ENCODE data around the gene DENND2D. TPM values are rescaled to one million over a fixed set of nuclear protein-coding genes. Genes with fewer than 3 reads are reported as not detected.

Gene DENND2D
- total RNA-seq, 1 donor from 2014 or later = not detected

GRCh38 chr1:111214074-111214801, 13.8 kb upstream of the DENND2D start:
- no peak overlapping the region for H3K27ac Mint-ChIP-seq (ENCODE audit: unreplicated experiment)
- H3K9me3 Mint-ChIP-seq (ENCODE audit: unreplicated experiment) = no peaks in the 10 kb centered on the region
- H3K4me1 Mint-ChIP-seq (ENCODE audit: unreplicated experiment) = no peaks in the 10 kb centered on the region

GRCh38 chr1:111213412-111213811, 13.0 kb upstream of the DENND2D start:
- no peak overlapping the region for H3K4me3 Mint-ChIP-seq (ENCODE audit: unreplicated experiment)
- peaks cover 26% of the 10 kb centered on the region for H3K27me3 Mint-ChIP-seq (ENCODE audit: unreplicated experiment)
- H3K4me1 Mint-ChIP-seq (ENCODE audit: unreplicated experiment) = no peaks in the 10 kb centered on the region
- no peak for TF ChIP-seq CTCF (IDR thresholded peaks at IDR 0.05)
- DNase-seq (ENCODE audit: extremely low spot score, unreplicated experiment) = no peak
- H3K9me3 Mint-ChIP-seq (ENCODE audit: unreplicated experiment) = no peaks in the 10 kb centered on the region
- H3K36me3 Mint-ChIP-seq (ENCODE audit: unreplicated experiment) = no peaks in the 10 kb centered on the region
- H3K27ac Mint-ChIP-seq (ENCODE audit: unreplicated experiment) = no peak overlapping the region

More at GRCh38 chr1:111214074-111214801, 13.8 kb upstream of the DENND2D start:
- Mint-ChIP-seq H3K4me3 (ENCODE audit: unreplicated experiment) (no peak overlapping the region), H3K36me3 (ENCODE audit: unreplicated experiment) (no peaks in the 10 kb centered on the region), H3K27me3 (ENCODE audit: unreplicated experiment) (peaks cover 27% of the 10 kb centered on the region)
- TF ChIP-seq CTCF (IDR thresholded peaks at IDR 0.05) = no peak
- DNase-seq (ENCODE audit: extremely low spot score, unreplicated experiment) = no peak

- no peak overlapping the region for H3K4me3 Mint-ChIP-seq (ENCODE audit: unreplicated experiment)
- H3K27me3 Mint-ChIP-seq (ENCODE audit: unreplicated experiment) = peaks cover 33% of the 10 kb centered on the region
- H3K9me3 Mint-ChIP-seq (ENCODE audit: unreplicated experiment) = no peaks in the 10 kb centered on the region
- H3K36me3 Mint-ChIP-seq (ENCODE audit: unreplicated experiment) = no peaks in the 10 kb centered on the region
- H3K4me1 Mint-ChIP-seq (ENCODE audit: unreplicated experiment) = no peaks in the 10 kb centered on the region
- DNase-seq (ENCODE audit: extremely low spot score, unreplicated experiment) = no peak
- TF ChIP-seq CTCF (IDR thresholded peaks at IDR 0.05) = no peak
- H3K27ac Mint-ChIP-seq (ENCODE audit: unreplicated experiment) = no peak overlapping the region
Measured at GRCh38 chr1:111212634-111213335, 12.3 kb upstream of the DENND2D start.

- H3K4me1 Mint-ChIP-seq (ENCODE audit: unreplicated experiment) = no peaks in the 10 kb centered on the region
Measured at GRCh38 chr1:111211921-111212320, 11.5 kb upstream of the DENND2D start.

More at GRCh38 chr1:111211921-111212320, 11.5 kb upstream of the DENND2D start:
- no peak for TF ChIP-seq CTCF (IDR thresholded peaks at IDR 0.05)
- Mint-ChIP-seq H3K4me3 (ENCODE audit: unreplicated experiment) (no peak overlapping the region), H3K27me3 (ENCODE audit: unreplicated experiment) (peaks cover 40% of the 10 kb centered on the region), H3K9me3 (ENCODE audit: unreplicated experiment) (no peaks in the 10 kb centered on the region), H3K36me3 (ENCODE audit: unreplicated experiment) (no peaks in the 10 kb centered on the region), H3K27ac (ENCODE audit: unreplicated experiment) (no peak overlapping the region)
- DNase-seq (ENCODE audit: extremely low spot score, unreplicated experiment) = no peak
